HG02840 (cell line): Measurements from ENCODE around the gene ANLN.
"Not testable (repeated sequence)": the region's sequence is repeated elsewhere in the genome, so short reads cannot be mapped to it uniquely, and the experiment has no call there.

Source experiments
- ATAC-seq: cut with Tn5 transposase; IDR thresholded peaks from one replicate; pipeline ENCODE4 v1.9.1; 2021; ENCODE audit warnings: mild to moderate bottlenecking, moderate library complexity, moderate number of reproducible peaks; ENCODE audit not compliant: unreplicated experiment, low FRiP score

The ANLN gene

DNA sequence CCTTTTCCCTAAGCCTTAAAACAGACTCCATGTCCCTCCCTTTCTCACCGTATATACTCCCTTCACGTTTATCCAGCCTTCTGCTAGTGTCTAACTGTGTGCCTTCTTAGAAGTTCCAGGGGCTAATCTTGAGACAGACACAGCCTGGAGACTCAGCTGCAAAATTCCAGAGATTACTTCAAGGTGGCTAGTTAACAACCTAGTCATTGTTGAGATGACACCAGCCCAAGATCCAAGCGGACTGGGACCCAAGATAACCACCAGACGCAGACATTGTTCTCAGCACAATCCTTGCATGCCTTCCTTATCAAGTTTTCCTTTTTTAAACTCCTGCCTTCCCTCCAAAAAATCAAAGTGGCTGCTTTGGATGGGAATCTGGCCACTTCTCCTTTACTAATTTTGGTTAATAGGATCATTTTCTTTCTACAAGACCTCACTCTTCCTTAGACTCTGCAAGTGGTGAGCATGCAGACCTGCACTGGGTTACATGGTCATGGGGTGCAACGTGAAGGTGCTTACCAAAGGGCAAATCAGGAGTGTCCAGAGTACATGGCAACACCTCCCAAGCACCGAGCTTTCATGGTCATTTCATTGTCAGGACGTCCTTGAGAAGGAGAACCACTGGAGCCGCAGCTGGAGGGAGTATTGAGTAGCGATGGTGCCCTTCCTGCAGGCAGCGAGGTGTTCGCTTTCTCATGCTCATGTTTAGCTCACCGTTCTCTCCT lies 69.7 kb downstream of the ANLN start:
- ATAC-seq: no peak

DNA sequence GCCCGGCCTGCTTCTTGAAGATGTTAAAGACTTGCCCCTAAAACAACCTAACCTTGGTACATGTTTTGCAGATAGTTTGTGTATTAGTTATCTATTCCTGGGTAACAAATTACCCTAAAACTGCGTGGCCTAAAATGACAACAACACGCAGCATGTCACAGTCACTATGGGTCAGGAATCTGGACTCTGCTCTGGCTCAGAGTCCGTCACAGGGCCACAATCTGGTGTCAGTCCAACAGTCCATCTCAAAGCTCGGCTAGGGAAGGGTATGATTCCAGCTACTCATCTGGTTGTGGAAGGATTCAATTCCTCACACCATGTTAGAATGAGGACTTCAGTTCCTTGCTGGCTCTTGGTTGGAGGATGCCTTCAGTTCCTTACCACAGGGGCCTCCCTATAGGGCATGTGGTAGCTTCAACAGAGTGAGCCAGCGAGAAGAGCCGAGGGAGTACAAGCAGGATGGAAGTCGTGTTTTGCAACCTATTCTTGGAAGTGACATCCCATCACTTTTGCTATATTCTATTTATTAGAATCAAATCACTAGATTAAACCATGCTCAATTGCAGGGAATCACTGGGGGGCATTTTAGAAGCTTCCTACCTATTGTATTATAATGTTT lies 71.3 kb downstream of the ANLN start:
- no peak for ATAC-seq

DNA sequence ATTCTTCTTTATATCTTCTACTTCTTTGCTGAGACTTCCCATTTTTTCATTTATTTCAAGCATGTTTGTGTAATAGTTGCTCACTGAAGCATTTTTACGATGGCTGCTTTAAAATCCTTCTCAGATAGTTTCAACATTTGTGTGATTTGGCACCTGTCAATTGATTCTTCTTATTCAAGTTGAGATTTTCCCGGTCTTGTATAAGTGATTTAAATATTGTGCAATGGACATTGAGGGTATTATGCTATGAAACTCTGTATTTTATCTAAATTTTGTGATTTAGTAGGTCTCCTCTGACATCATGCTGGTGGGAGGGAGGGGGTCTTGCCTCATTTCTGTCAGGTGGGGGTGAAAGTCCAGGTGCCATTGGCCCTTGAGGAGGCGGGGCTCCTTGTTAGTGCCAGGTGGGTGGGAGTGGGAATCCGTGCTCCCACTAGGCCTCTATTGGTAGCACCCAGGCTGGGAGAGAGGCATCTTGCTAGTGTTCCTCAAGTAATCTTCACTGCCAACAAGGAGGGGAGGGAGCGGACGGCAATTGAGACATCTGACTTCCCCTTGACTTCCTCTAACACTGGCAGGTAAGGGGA lies 73.0 kb downstream of the ANLN start:
- no peak for ATAC-seq

DNA sequence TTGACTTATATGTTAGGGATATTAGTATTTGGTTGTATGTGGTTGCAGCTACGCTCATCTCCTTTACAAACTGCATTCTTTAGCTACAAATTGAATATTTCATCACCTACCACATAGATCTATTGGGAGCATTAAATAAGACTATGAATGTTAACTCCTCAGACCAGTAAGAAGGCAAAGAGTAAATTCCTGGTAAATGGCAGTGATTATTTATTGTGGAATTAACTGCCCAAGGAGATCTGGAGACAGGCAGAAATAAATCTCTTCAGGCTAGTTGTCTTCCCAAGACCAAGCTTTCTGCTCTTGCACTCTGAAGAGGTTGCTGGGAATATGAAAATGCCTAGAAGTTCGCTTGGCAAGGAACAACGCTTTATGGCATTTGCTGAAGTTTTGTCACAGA lies 74.6 kb downstream of the ANLN start:
- no peak for ATAC-seq

DNA sequence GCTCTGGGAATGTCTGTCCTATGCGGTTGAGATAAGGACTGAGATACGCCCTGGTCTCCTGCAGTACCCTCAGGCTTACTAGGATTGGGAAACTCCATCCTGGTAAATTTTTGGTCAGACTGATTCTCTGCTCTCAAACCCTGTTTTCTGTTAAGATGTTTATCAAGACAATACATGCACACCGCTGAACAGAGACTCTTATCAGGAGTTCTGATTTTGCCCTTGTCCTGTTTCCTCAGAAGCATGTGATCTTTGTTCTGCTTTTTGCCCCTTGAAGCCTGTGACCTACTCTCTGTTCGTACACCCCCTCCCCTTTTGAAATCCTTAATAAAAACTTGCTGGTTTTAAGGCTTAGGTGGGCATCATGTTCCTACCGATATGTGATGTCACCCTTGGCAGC lies 76.3 kb downstream of the ANLN start:
- not testable (repeated sequence) for ATAC-seq

DNA sequence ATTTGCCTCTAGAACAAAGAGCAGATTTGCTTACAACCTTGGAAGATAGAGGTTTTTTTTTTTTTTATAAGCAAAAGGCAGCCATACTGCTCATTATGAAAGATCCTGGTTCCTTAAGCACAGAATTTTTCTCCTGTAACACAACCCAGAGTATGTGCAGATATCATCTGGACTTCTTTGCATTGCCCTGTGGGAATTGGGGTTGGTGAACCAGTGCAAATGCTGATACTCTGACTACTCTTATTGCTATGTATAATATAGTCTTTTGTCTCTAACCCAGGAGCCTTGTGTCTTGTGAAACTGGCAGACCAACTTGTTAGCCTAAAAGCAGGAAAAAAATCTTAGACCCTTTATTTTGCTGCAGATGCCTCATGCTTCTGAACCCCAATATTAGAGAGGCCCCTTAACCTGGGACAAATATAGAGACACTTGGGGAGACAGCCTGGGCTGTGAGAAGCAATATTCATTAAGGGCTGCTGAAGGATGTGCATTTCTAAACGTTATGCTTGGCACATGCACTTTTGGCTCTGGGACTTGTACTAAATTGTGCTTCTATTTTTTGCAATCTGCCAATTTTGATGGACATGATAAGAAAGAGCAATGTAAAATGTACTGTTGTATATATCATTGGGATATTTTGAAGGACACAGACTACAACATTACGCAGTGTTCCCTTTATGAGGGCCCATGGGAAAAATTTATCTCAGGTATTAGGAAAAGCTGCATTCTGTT lies 78.9 kb downstream of the ANLN start:
- ATAC-seq: no peak

DNA sequence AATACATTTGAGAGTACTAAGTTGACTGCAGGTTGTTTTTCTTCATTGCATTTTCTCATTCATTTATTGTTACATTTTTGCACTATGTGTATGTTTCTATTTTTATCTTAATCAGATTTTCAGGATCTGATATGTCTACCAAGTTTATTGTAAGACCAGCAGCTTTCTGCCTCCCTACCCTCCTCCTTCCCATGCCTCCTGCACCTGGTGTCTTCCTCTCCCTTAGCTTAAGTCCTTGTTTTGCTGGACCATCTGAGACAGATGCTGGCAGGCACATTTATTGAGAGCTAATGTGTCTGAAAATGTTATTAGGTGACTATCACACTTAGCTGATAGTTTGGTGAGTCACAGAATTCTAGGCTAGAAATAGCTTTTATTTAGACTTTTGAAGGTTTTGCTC lies 79.6 kb downstream of the ANLN start:
- no peak for ATAC-seq

DNA sequence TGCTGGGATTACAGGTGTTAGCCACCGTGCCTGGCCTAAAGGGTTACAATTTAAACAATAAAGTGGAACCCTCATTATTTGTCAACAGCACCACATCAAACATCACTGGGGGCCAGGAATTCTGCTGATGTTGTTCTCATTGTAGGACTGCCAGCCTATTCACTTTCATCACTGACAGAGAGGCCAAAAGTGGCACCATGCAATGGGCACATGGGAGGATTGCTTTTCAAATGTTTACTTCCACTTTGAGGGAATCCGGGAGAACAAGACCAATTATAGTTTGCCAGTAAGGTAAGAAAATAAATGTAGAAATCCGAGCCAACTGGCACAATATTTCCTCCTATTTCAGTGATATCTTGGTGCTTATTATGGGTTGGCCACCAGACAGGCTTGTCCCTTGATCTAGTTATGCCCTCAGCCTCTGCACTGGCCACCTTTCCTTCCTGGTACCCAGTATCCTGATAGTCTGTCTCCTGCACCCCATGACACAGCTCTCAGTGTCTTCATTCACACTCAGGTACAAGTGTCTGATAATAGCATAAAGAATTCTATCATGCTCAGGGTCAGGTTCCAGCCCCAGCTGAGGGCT lies 82.6 kb downstream of the ANLN start:
- no peak for ATAC-seq

DNA sequence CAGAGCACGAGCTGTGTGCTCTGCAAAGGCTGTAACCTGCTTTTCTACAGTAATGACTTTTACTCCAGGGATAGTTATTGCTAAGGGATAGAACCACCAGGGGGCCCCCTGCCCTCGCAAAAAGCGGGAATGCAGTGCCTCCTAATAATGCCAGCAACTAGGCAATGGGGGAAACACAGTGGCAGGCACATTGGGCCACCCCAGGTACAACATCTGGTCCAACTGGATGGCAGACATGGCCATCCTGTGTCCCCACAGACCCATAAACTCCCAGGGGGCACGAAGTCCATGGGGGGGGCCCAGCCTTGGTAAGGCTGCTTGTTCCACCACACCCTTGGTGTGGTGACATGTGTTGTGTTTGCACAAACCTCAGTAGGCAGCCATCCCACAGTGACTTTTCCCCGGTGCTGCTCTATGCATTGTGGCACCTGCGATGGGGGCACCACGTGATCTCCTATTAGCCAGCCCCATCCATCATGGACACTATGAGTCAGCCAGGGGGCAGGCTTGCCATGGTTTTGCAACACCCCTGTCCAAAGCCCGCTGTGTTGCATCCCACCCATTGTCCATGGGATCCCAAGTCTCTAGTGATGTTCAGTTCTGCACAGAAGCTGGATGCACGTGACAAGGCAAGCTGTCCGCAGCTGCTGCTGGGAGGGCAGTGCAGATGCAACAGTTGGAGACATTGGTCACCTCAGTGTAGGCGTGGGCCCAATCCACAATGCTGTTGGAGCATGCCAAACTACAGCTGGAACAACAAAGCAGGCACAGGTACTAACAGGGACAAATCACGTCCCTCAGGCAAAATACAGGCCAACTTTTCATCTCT lies 84.0 kb downstream of the ANLN start:
- ATAC-seq: no peak

DNA sequence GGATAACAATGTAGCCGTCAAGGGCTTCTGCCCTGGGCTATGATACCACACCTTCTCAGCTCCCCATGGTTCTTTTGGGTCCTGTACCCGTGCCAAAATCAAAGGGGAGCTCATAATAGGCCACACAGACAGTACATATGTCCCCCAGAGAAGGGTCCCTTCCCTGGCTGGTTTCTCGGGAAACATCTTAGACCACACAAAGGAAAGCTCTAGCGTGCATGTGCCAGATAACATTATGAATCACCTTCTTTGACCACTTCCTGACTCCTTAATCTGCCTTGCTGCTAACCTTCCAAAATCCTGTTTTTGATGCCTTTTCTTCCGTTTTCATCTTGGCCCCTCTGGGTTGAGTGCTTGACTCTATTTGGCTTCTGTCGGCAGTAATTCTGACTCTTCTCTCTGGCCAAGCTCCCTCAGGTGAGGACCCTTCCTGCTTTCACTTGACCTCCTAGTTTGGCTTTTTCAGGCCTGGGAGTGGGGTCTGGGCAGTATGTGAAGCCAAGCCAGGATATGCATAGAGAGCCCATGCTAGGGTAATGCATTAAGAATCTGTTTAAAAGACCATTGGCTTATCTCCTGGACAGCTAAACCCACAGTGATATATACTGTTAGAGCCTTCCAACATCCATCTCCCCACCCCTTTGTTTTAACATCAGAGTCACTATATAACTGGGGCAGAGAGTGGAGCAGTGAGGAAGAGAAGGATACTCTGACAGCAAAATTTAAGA lies 84.8 kb downstream of the ANLN start:
- ATAC-seq: no peak

DNA sequence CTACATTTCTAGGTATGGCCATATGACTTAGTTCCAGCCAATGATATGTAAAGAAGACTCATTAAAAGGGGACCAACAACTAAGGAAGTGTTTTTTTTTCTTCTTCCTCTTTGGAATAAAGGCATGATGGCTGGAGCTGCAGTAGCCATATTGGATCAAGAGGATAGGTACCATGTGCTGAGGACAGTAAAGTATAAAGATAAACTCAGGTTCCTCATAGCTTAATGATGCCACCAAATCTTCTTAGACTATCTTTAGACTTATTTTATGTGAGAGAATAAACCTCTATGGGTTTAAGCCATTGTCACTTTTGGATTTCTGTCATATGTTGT lies 85.3 kb downstream of the ANLN start:
- no peak for ATAC-seq

DNA sequence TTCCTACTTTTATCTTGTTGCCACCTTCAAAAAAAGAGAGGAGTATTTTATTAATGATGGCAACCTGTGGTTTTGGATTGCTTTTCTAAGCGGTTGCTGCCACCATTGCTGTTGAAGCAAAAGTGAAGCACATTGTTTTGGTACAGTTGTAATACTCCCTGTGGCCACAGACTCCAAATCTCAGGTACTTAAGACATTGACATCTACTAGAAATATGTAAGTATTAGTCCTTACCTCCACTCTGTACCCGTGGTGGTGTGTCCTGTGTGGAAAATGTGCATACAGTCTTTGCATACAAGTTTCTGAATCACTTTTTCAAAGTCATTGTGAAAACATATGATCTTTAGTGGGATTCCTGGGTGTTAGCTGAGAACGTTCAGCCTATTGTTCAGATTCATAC lies 85.7 kb downstream of the ANLN start:
- no peak for ATAC-seq

DNA sequence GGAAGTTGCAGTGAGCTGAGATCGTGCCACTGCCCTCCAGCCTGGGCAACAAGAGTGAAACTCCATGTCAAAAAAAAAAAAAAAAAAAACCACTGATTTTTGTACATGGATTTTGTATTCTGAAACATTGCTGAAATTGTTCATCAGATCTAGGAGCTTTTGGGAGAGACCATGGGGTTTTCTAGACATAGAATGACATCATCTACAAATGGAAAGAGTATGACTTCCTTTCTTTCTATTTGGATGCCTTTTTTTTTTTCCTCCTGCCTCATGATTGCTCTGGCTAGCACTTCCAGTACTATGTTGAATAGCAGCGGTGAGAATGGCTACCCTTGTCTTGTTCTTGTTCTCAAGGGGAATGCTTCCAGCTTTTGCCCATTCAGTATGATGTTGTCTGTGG lies 89.1 kb downstream of the ANLN start:
- no peak for ATAC-seq

DNA sequence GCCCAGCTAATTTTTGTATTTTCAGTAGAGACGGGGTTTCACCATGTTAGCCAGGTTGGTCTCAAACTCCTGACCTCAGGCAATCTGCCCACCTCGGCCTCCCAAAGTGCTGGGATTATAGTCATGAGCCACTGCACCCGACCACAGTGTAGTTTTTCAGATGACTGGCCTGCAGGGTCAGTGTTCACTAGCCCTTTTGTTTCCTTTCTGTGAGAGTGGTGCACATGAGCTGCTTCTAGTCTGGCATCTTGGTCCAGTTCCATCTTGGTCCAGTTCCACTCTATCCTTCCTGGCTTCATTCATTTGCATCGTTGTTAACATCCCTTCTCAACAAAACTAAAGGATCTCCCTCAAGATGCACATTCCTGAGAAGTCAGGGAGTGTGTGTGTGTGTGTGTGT lies 94.2 kb downstream of the ANLN start:
- ATAC-seq: not testable (repeated sequence)

DNA sequence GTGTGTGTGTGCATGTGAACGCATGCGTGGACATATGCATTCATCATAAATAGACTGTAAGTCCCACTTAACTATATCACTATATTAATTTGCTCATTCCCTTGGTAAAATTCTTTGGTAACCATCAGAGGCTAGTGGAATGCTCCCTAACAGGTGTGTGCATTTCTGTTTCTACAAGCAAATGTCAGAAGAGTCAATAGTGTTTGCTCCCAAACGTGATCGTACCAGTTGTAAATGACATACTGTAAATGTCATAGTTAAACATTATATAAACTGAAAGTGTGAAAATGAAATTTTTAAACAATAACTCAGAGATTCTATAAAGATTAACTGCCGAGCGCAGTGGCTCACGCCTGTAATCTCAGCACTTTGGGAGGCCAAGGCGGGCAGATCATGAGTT lies 94.6 kb downstream of the ANLN start:
- no peak for ATAC-seq

DNA sequence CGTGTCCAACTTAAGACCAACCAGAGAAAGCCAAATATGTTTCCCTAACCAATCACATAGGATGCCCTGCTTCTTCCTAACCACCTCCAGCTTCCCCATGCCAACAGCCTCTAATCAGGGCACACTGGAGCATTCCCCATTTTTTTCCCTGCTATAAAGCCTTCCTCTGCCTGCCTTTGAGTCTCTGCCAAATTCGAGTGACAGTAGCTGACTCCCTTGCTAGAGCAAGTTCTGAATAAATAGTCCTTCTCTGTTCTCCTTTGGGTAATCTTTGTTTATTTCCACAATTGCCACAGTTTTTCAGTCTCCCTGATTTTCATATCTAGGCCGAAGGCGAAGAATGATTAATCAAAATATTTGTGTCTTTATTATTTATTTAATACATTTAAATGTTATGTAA lies 96.7 kb downstream of the ANLN start:
- no peak for ATAC-seq

DNA sequence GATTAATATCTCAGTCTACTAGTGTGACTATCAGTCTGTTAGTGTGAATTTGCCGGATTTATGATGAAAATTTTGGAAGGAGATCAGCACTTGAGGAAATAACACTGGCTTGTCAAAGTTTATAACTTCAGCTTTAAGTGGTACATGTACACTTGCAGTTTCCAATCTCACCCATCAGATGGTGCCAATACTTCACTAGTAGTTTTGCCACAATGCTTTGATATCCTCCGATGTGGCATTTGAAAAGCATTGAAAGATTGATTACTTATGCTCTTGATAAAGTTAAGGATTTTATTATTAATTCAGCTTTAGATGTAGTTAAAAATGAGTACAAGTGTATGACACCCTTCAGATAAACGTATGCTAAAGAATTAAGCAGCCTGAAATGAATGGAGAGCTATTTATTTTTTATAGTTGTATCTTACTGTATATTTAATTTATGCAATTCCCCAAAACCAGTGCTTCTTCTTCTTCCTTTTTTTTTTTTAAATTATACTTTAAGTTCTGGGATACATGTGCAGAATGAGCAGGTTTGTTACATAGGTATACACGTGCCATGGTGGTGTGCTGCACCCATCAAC lies 98.2 kb downstream of the ANLN start:
- ATAC-seq: no peak

DNA sequence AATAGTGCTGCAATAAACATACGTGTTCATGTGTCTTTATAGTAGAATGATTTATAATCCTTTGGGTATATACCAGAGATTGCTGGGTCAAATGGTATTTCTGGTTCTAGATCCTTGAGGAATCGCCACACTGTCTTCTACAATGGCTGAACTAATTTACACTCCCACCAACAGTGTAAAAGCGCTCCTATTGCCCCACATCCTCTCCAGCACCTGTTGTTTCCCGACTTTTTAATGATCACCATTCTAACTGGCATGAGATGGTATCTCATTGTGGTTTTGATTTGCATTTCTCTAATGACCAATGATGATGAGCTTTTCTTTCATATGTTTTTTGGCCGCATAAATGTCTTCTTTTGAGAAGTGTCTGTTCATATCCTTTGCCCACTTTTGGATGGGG lies 99.0 kb downstream of the ANLN start:
- ATAC-seq: not testable (repeated sequence)

DNA sequence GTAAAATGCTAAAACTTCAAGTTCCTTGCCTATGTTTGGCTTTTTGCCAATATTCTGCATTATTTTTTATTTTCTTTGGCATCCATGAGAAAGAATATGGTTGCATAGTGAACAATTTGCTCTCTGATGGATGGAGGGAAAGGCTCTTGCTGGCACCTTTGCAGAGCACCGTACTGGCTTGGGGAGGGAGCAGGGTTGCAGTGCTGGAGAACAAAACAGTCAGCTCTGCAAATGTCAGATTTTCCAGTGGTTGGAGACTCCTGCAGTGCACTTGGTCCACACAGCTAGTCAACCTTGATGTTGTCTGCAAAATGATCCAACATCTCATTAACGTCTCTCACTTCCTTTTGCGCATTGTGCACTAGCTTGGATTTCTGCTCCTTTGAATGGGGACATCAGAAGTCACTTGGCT lies 100.8 kb downstream of the ANLN start:
- ATAC-seq: no peak
